Cardiac muscle cell (in vitro differentiated cells and primary cell): ENCODE measurements around the gene TYW5. TPM values are rescaled to one million over a fixed set of nuclear protein-coding genes. Genes with fewer than 3 reads are reported as not detected.
A peak's percentile ranks its signal among the peaks of the same experiment; 100 is the strongest.

Source experiments
- DNase-seq, 2 donors: peaks; one replicate each; pipeline versions ENCODE4 v3.0.0 to v3.0.0-alpha.2; 2010 to 2017; ENCODE audit warnings: low read depth in 1 of 2, low spot score in 1 of 2
- H3K27ac ChIP-seq: fragments of 200-600 bp; sonication (generic); 2 replicates; pipeline ENCODE4 v1.5.1; 2016
- H3K27me3 ChIP-seq: fragments of 200-600 bp; sonication (generic); 2 replicates; pipeline ENCODE4 v1.6.0; 2016; ENCODE audit warnings: control low read depth
- H3K36me3 ChIP-seq: fragments of 200-600 bp; sonication (generic); 2 replicates; pipeline ENCODE4 v1.5.1; 2016; ENCODE audit warnings: control low read depth
- H3K4me1 ChIP-seq: fragments of 200-600 bp; sonication (generic); 2 replicates; pipeline ENCODE4 v1.8.1; 2017; ENCODE audit warnings: low read depth, mild to moderate bottlenecking, mixed run types
- H3K4me3 ChIP-seq: fragments of 200-600 bp; sonication (generic); 2 replicates; pipeline ENCODE4 v1.5.1; 2016; ENCODE audit warnings: mild to moderate bottlenecking
- H3K9me3 ChIP-seq: fragments of 200-600 bp; sonication (generic); 2 replicates; pipeline ENCODE4 v1.5.1; 2017; ENCODE audit warnings: low read depth, mild to moderate bottlenecking, control low read depth
- CTCF ChIP-seq: IDR thresholded peaks from 2 replicates; pipeline ENCODE4 v1.5.1; 2012; ENCODE audit warnings: low read depth, mild to moderate bottlenecking, low read length
- polyA plus RNA-seq: library from polyadenylated mRNA; unstranded; fragments of >200 nt; fragmentation: Nextera tagmentation; extraction: Ambion mirVana; gene quantifications from 2 replicates; pipeline ENCODE4 v1.2.1, GENCODE V29; 2016
- total RNA-seq: library from RNA; depleted of rRNA; stranded (reverse); fragments of >200 nt; gene quantifications from 2 replicates; pipeline ENCODE4 v1.2.3, GENCODE V29; 2016

The TYW5 gene
- total and polyA plus RNA-seq, 2 experiments from 2014 or later, result 6.4 to 8.8 TPM

DNA sequence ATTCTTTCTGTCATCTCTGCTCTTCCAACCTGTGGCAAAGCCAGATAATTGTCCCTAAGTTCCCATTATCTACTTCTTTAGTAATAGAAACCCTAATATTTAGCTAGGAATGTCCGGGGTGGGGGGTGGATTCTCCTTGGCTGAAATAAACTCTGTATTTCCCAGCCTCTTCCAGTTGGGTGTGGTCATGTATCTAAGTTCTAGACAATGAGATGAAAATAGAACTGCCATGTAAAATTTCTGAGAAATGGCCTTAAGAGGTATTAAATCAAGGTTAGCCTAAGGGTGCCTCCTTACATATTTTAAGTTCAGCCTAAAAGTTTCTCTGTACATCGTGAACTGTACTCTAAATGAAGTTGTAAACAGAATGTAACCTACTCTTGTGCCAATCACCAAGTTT lies 39.6 kb upstream of the TYW5 start:
- Histone ChIP-seq H3K27me3 (no peaks in the 10 kb centered on the region), H3K4me1 (no peaks in the 10 kb centered on the region), H3K4me3 (no peak overlapping the region), H3K36me3 (no peaks in the 10 kb centered on the region), H3K27ac (no peak overlapping the region), H3K9me3 (no peaks in the 10 kb centered on the region)
- TF ChIP-seq CTCF, result no peak
- DNase-seq, result no peak

DNA sequence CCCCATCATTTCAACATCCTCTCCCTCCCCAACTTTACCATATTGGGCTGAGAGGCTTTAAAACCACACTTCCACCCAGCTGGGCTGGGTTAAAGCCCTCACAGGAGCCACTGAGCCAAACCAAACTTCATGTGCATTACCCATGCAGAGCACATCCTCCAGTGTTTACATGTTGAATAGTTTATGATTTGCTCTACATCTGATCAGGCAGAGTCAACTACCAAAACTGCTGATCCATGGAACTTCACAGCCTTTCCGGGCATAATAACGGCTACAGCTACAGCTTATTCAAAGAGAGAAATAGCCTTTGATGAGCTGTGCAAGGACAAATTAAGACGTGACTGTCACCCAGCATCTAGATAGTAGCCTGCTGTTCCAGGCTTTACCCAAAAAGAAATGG lies 39.1 kb upstream of the TYW5 start:
- Histone ChIP-seq H3K9me3 (no peaks in the 10 kb centered on the region), H3K27me3 (no peaks in the 10 kb centered on the region), H3K36me3 (no peaks in the 10 kb centered on the region), H3K27ac (no peak overlapping the region), H3K4me1 (no peaks in the 10 kb centered on the region), H3K4me3 (no peak overlapping the region)
- no peak for DNase-seq
- no peak for TF ChIP-seq CTCF

- H3K36me3 ChIP-seq, result no peaks in the 10 kb centered on the region
- H3K9me3 ChIP-seq, result no peaks in the 10 kb centered on the region
- H3K4me3 ChIP-seq, result no peak overlapping the region
- TF ChIP-seq CTCF, result no peak
- H3K27ac ChIP-seq, result no peak overlapping the region
- no peak for DNase-seq
- peaks cover 4% of the 10 kb centered on the region for H3K4me1 ChIP-seq
- no peaks in the 10 kb centered on the region for H3K27me3 ChIP-seq
These were observed 37.0 kb upstream of the TYW5 start for GRCh38 chr2:199992296-199992695.

GRCh38 chr2:199991691-199992090 lies 36.4 kb upstream of the TYW5 start:
- Histone ChIP-seq H3K4me3 (no peak overlapping the region), H3K9me3 (no peaks in the 10 kb centered on the region), H3K27ac (no peak overlapping the region), H3K27me3 (no peaks in the 10 kb centered on the region), H3K36me3 (no peaks in the 10 kb centered on the region), H3K4me1 (peaks cover 4% of the 10 kb centered on the region)
- TF ChIP-seq CTCF, result no peak
- no peak for DNase-seq

DNA sequence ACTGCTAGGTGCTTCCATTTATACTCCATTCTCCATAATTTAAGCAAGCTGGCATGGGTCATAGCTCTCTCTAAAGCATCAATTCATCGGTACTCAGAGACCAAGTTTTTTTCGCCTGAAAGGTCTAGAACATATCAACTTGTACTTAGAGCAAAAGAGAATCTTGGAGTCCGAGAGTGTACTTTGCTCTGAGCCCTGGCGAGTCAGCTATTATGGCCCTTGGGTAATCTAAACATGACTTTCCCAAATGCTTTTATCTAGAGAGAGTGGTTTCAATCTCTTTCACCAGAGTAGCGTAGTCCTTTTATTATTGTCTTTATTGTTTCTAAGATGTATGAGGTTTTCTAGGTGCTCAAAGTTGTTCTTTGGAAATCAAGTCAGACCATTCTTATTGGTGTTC lies 34.5 kb upstream of the TYW5 start:
- no peaks in the 10 kb centered on the region for H3K27me3 ChIP-seq
- no peak overlapping the region for H3K4me3 ChIP-seq
- no peaks in the 10 kb centered on the region for H3K9me3 ChIP-seq
- no peak for DNase-seq
- H3K4me1 ChIP-seq, result peaks cover 4% of the 10 kb centered on the region
- TF ChIP-seq CTCF, result no peak
- no peaks in the 10 kb centered on the region for H3K36me3 ChIP-seq
- H3K27ac ChIP-seq, result no peak overlapping the region

DNA sequence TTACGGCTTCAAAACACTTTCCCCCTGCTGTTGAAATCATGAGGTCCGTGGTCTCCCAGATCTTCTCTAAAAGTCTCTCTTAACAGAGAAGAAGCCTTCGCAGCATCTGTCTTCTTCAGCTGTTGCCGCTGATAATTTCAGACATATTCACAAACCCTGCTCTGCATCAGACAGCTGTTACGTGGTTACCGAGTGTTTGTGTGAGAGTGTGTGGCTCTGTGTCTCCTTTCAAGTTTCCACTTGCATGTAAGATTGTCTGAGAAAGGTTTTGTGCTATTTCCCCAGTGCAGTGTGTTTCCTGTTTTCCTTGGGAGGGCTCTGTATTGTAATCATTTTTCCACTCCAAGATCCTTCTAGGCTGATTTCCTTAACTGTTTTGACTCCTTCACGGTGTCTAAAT lies 32.9 kb upstream of the TYW5 start:
- Histone ChIP-seq H3K27me3 (no peaks in the 10 kb centered on the region), H3K27ac (no peak overlapping the region), H3K4me3 (no peak overlapping the region), H3K9me3 (no peaks in the 10 kb centered on the region), H3K4me1 (peaks cover 4% of the 10 kb centered on the region), H3K36me3 (no peaks in the 10 kb centered on the region)
- peak in 1 of 2 donors; percentile 62 for DNase-seq
- TF ChIP-seq CTCF, result no peak
